GM21619 (cell line): ENCODE data around the gene MDP1.
A peak's percentile ranks its signal among the peaks of the same experiment; 100 is the strongest.

Experiments used
- ATAC-seq: cut with Tn5 transposase; IDR thresholded peaks from one replicate; pipeline ENCODE4 v1.9.1; 2021; ENCODE audit not compliant: unreplicated experiment

MDP1 gene

GRCh38 chr14:24215495-24216344, at the start of gene MDP1:
TSS of gene MDP1 (minus strand) at chr14:24216066. CDS start at chr14:24215955, 111 bp downstream.
- peak; percentile 60 for ATAC-seq

GRCh38 chr14:24264298-24264697, 48.4 kb upstream of the MDP1 start:
- ATAC-seq, result no peak

GRCh38 chr14:24263848-24264247, 48.0 kb upstream of the MDP1 start:
- ATAC-seq, result no peak

GRCh38 chr14:24262821-24263733, 47.2 kb upstream of the MDP1 start, which contains the start of gene TGM1:
TSS of gene TGM1 (minus strand) at chr14:24263177. CDS start at chr14:24262352, 825 bp downstream.
- ATAC-seq, result no peak

- no peak for ATAC-seq
Observed at GRCh38 chr14:24261969-24262327, 46.1 kb upstream of the MDP1 start.

GRCh38 chr14:24261256-24261968, 45.5 kb upstream of the MDP1 start:
- ATAC-seq, result no peak

- ATAC-seq, result no peak
Observed at GRCh38 chr14:24260780-24261157, 44.9 kb upstream of the MDP1 start.

GRCh38 chr14:24260026-24260779, 44.3 kb upstream of the MDP1 start:
- ATAC-seq, result no peak

GRCh38 chr14:24259282-24260025, 43.6 kb upstream of the MDP1 start:
- ATAC-seq, result no peak

GRCh38 chr14:24258548-24259265, 42.8 kb upstream of the MDP1 start:
- ATAC-seq, result no peak

GRCh38 chr14:24258119-24258518, 42.3 kb upstream of the MDP1 start:
- ATAC-seq, result no peak

- no peak for ATAC-seq
Observed at GRCh38 chr14:24256960-24257359, 41.1 kb upstream of the MDP1 start.

- no peak for ATAC-seq
Observed at GRCh38 chr14:24255931-24256711, 40.3 kb upstream of the MDP1 start.

GRCh38 chr14:24255438-24255837, 39.6 kb upstream of the MDP1 start:
- ATAC-seq, result no peak

- ATAC-seq, result no peak
Observed at GRCh38 chr14:24254630-24255392, 38.9 kb upstream of the MDP1 start.

GRCh38 chr14:24253936-24254335, 38.1 kb upstream of the MDP1 start:
- no peak for ATAC-seq

- ATAC-seq, result no peak
Observed at GRCh38 chr14:24252289-24253124, 36.6 kb upstream of the MDP1 start.
